ENCODE results near the gene HIBCH. TPM values are rescaled to one million over a fixed set of nuclear protein-coding genes. Genes with fewer than 3 reads are reported as not detected.
A peak's percentile ranks its signal among the peaks of the same experiment; 100 is the strongest.
"Not testable (repeated sequence)": the region's sequence is repeated elsewhere in the genome, so short reads cannot be mapped to it uniquely, and the experiment has no call there.

HIBCH gene, protein sequence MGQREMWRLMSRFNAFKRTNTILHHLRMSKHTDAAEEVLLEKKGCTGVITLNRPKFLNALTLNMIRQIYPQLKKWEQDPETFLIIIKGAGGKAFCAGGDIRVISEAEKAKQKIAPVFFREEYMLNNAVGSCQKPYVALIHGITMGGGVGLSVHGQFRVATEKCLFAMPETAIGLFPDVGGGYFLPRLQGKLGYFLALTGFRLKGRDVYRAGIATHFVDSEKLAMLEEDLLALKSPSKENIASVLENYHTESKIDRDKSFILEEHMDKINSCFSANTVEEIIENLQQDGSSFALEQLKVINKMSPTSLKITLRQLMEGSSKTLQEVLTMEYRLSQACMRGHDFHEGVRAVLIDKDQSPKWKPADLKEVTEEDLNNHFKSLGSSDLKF
- 10 to 100 TPM; 30.4 to 48.5 (median 39.4) TPM for total RNA-seq
- polyA plus RNA-seq = 25.2 TPM
- long read RNA-seq, donor 1, transcript HIBCH-201 (14 exons, 1,939 nt) = major isoform, 105 of 142 reads
- long read RNA-seq, donor 1, transcript HIBCH-202 (13 exons, 2,463 nt) = minor isoform, 6 of 142 reads
- long read RNA-seq, donor 1, partial matches to known transcripts = 3 of 142 reads
- long read RNA-seq, donor 1, other reads (novel, unspliced or antisense) = 28 of 142 reads
- long read RNA-seq, donor 2, transcript HIBCH-201 (14 exons, 1,939 nt) = major isoform, 25 of 30 reads
- long read RNA-seq, donor 2, partial matches to known transcripts = 1 of 30 reads
- long read RNA-seq, donor 2, other reads (novel, unspliced or antisense) = 3 of 30 reads
- long read RNA-seq, donor 3, transcript HIBCH-201 (14 exons, 1,939 nt) = major isoform, 203 of 304 reads
- long read RNA-seq, donor 3, transcript HIBCH-202 (13 exons, 2,463 nt) = minor isoform, 11 of 304 reads
- long read RNA-seq, donor 3, partial matches to known transcripts = 12 of 304 reads
- long read RNA-seq, donor 3, other reads (novel, unspliced or antisense) = 78 of 304 reads
- long read RNA-seq, donor 4, transcript HIBCH-201 (14 exons, 1,939 nt) = major isoform, 26 of 43 reads
- long read RNA-seq, donor 4, transcript HIBCH-202 (13 exons, 2,463 nt) = minor isoform, 6 of 43 reads
- long read RNA-seq, donor 4, partial matches to known transcripts = 0 of 43 reads
- long read RNA-seq, donor 4, other reads (novel, unspliced or antisense) = 11 of 43 reads

DNA sequence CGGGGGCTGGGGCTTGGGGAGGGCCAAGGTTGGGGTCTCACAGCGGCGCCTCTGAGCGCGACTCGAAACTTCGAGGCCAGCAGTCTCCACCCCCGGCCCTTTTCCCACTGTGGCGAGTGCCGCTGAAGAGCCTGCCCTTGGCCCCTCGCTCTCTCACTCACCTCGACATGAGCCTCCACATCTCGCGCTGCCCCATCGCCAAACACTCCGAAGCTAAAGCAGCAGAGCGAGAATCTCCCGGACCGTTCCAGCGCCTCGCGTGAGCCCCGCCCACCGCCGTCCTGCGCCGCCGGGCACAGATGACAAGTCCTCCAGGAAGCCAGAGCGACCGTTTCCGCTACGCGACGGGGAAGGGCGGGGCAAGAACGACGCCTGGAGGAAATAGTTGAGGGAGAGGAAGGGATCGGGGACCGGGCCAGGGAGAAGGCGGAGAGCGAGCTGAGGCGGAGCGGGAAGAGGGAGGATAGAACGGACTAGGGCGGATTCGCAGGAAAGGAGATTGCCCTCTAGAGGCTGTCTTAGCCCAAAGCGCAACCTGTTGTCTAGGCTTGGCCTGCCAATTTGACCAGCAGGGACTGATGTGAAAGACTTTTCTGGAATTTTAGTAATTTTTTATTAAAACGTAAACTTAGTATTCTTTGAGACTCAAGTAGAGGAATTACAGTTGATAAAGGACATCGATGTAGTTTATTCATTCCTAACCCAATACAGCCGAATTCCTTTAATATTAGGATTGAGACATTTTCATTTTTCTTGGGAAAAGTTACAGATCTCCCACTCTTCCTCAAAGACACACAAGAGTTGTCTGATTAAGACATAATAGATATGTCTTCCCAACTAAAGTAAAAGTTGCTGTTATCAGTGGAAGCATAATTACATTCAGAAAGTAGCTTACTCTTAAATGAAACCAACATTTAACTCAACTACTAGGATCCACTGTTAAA, at the start of gene HIBCH:
Gene HIBCH (minus strand): TSS at position 272 of the 944 bp plus-strand sequence. CDS start 76 bp downstream, at position 196.
- 1% methylated on average over 50 of the region's 50 CpGs for whole genome bisulfite sequencing

DNA sequence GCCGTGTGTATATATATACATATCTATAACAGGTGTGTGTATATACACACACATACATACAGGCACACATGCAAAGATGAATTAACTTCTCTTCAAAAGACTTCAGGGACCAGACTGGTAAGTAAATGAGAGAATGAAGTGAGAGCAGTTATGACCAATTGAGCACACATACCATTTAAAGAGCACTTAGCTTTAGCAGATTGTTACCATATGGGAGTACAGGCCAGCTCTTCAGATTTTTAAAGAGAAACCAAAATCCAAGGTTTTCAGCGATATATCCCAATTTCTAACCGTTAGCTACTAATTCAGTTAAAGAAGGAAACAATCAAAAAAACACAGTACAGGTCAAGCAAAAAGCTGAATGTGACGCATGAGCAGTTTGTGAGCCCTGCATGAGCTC, 47.5 kb upstream of the HIBCH start:
- H3K27ac ChIP-seq (ENCODE audit: low read length) = no peak overlapping the region
- no peaks in the 10 kb centered on the region for H3K9me3 ChIP-seq (ENCODE audit: control insufficient read depth, low read length)
- H3K4me1 ChIP-seq (ENCODE audit: control insufficient read depth, insufficient read depth, low read length) = peaks cover 2% of the 10 kb centered on the region
- H3K27me3 ChIP-seq (ENCODE audit: control insufficient read depth, insufficient read depth) = no peaks in the 10 kb centered on the region
- DNase-seq (no peak), ATAC-seq (no peak)
- H3K4me3 ChIP-seq (ENCODE audit: low read length) = no peak overlapping the region
- intact Hi-C loops (cut with DNase I) = no loop called here
- 96% methylated on average over 4 of the region's 4 CpGs for WGBS

More for the DNA sequence above, at the start of gene HIBCH:
- H3K27me3 ChIP-seq (ENCODE audit: control insufficient read depth, insufficient read depth) = no peaks in the 10 kb centered on the region
- H3K4me1 ChIP-seq (ENCODE audit: control insufficient read depth, insufficient read depth, low read length) = peaks cover 5% of the 10 kb centered on the region
- H3K4me3 ChIP-seq (ENCODE audit: low read length) = peak within 1 kb of the TSS; percentile 92
- ATAC-seq = peak; percentile 98 to 99
- intact Hi-C loops (cut with DNase I) = no loop called here
- peak within 1 kb of the TSS; percentile 80 for H3K27ac ChIP-seq (ENCODE audit: low read length)
- DNase-seq = peak; percentile 99 to 100 (median 100)
- H3K9me3 ChIP-seq (ENCODE audit: control insufficient read depth, low read length) = no peaks in the 10 kb centered on the region

DNA sequence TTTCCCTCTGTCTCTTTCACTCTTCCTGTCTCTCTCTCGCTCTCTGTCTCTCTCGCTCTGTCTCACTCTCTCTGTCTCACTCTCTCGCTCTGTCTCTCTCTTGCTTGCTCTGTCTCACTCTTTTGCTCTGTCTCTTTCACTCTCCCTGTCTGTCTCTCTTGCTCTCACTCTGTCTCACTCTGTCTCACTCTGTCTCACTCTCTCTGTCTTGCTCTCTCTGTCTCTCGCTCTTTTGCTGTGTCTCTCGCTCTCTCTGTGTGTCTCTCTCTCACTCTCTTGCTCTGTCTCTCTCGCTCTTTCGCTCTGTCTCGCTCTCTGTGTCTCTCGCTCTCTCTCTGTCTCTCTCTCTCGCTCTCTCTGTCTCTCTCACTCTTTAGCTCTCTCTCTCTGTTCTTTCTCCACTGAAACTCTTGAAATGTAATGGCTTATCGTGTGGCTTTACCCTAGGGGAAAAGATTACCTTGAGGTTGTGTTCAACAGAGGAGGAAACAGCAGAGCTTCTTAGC, 46.7 kb upstream of the HIBCH start:
- intact Hi-C loops (cut with DNase I) = no loop called here
- peaks cover 2% of the 10 kb centered on the region for H3K4me1 ChIP-seq (ENCODE audit: control insufficient read depth, insufficient read depth, low read length)
- 88% methylated on average over 11 of the region's 11 CpGs for WGBS
- no peaks in the 10 kb centered on the region for H3K9me3 ChIP-seq (ENCODE audit: control insufficient read depth, low read length)
- H3K27ac ChIP-seq (ENCODE audit: low read length) = no peak overlapping the region
- ATAC-seq = peak in 1 of 2 donors; percentile 31
- no peak for DNase-seq
- no peak overlapping the region for H3K4me3 ChIP-seq (ENCODE audit: low read length)
- H3K27me3 ChIP-seq (ENCODE audit: control insufficient read depth, insufficient read depth) = no peaks in the 10 kb centered on the region

DNA sequence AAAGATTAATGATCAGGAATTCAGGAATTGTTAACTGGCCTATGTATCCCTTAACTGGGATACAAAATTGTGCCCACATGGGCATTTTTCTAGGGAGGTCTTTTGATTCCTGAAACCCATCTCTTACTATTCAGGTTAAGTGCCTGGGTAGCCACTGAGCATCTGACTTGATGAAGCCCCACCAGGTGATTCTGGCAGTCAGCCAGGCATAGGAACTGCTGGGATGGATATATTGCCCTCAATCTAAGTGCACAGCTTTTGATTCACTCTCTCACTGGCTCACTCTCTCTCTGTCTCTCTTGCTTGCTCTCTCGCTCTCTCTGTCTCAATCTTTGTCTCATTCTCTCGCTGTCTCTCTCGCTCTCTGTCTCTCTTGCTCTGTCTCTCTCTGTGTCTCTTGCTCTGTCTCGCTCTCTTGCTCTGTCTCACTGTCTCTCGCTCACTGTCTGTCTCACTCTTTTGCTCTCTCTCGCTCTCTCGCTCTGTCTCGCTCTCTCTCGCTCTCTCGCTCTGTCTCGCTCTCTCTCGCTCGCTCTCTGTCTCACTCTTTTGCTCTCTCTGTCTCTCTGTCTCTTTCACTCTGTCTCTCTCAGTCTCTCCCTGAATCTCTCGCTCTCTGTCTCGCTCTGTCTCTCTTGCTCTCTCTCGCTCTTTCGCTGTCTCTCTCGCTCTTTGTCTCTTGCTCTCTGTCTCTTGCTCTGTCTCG, 46.0 kb upstream of the HIBCH start:
- WGBS = 92% methylated on average over 18 of the region's 19 CpGs
- DNase-seq (no peak), ATAC-seq (no peak)
- Histone ChIP-seq H3K27me3 (ENCODE audit: control insufficient read depth, insufficient read depth) (no peaks in the 10 kb centered on the region), H3K4me1 (ENCODE audit: control insufficient read depth, insufficient read depth, low read length) (peaks cover 2% of the 10 kb centered on the region), H3K4me3 (ENCODE audit: low read length) (no peak overlapping the region), H3K9me3 (ENCODE audit: control insufficient read depth, low read length) (no peaks in the 10 kb centered on the region), H3K27ac (ENCODE audit: low read length) (no peak overlapping the region)
- intact Hi-C loops (cut with DNase I) = no loop called here

DNA sequence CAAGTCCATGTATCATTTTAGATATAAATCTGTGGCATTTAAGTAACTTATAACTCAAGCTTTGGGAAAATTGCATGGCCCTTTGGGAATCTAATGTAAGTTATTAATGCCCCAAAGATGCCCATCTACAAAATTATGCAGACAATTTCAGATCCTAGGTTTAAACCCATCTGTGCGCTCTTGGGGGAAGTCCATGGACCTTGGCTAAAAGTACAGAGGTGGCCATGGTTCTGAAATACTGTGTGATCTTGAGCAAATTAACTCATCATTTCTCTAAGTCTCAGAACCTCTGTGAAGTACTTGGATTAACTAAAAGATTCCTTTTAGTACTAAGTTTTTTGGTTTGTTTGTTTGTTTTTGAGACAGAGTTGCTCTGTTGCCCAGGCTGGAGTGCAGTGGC, 43.3 kb upstream of the HIBCH start:
- WGBS = 97% methylated on average over 1 of the region's 1 CpG
- DNase-seq (no peak), ATAC-seq (no peak)
- Histone ChIP-seq H3K27ac (ENCODE audit: low read length) (no peak overlapping the region), H3K9me3 (ENCODE audit: control insufficient read depth, low read length) (no peaks in the 10 kb centered on the region), H3K27me3 (ENCODE audit: control insufficient read depth, insufficient read depth) (no peaks in the 10 kb centered on the region), H3K4me1 (ENCODE audit: control insufficient read depth, insufficient read depth, low read length) (peaks cover 5% of the 10 kb centered on the region), H3K4me3 (ENCODE audit: low read length) (no peak overlapping the region)
- intact Hi-C loops (cut with DNase I) = no loop called here

DNA sequence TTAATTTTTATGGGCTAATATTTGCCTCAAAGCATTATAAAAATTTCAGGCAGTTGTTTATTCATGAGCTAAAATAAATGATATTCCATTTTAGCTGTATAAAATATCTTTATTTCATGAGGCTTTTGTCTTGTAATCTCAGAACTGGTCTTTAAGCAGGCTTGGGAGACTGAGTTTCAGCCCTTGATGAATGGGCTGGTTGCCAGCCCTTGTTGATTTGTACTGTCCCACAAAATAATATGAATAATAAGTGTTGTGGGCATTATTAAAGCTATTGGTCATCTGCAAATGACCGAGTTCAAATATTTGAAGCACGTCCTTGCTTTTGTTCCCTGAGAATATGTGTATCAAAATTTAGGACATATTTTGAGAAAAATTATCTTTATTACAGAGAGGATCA, 41.9 kb upstream of the HIBCH start:
- H3K4me1 ChIP-seq (ENCODE audit: control insufficient read depth, insufficient read depth, low read length) = peaks cover 5% of the 10 kb centered on the region
- no peak overlapping the region for H3K27ac ChIP-seq (ENCODE audit: low read length)
- H3K4me3 ChIP-seq (ENCODE audit: low read length) = no peak overlapping the region
- ATAC-seq = no peak
- no peaks in the 10 kb centered on the region for H3K27me3 ChIP-seq (ENCODE audit: control insufficient read depth, insufficient read depth)
- H3K9me3 ChIP-seq (ENCODE audit: control insufficient read depth, low read length) = no peaks in the 10 kb centered on the region
- intact Hi-C loops (cut with DNase I) = no loop called here
- 44% methylated on average over 2 of the region's 2 CpGs for WGBS
- DNase-seq = no peak

DNA sequence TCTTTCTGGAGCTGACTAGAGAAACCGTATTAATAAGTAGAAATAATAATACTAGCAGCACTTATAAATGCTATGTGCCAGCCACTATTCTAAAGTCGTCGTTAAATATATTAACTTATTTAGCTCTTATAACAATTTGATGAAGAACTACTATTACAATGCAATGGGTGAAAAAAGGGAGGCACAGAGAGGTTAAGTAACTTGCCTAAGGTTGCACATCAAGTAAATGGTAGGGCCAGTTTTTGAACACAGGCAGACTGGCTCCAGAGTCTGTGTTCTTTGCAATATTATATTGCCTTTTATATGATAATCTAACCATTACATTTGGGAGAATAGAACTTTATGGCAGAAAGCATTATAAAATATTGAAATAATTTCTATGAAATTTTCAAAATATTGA, 41.3 kb upstream of the HIBCH start:
- intact Hi-C loops (cut with DNase I) = no loop called here
- no peaks in the 10 kb centered on the region for H3K9me3 ChIP-seq (ENCODE audit: control insufficient read depth, low read length)
- DNase-seq (no peak), ATAC-seq (no peak)
- no peak overlapping the region for H3K27ac ChIP-seq (ENCODE audit: low read length)
- peaks cover 8% of the 10 kb centered on the region for H3K4me1 ChIP-seq (ENCODE audit: control insufficient read depth, insufficient read depth, low read length)
- no peaks in the 10 kb centered on the region for H3K27me3 ChIP-seq (ENCODE audit: control insufficient read depth, insufficient read depth)
- WGBS = 85% methylated on average over 3 of the region's 3 CpGs
- H3K4me3 ChIP-seq (ENCODE audit: low read length) = no peak overlapping the region

DNA sequence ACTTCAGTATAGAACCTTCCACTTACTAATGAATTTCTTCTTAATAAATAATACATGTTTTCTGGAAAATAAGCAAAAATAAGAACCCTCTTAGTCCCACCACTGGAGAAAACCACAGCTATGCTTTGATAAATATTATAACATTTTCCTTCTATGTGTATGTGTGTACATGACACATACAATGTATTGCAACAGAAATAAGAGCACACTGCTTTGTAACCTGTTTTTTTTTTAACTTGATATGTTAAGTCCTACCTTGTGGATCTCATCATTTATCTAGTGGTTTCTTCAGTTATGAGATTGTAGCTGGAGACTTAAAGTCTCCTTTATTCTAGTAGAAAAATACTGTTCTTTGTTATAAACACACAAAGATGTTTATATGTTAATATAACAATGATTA, 40.9 kb upstream of the HIBCH start:
- Histone ChIP-seq H3K4me1 (ENCODE audit: control insufficient read depth, insufficient read depth, low read length) (peaks cover 9% of the 10 kb centered on the region), H3K9me3 (ENCODE audit: control insufficient read depth, low read length) (no peaks in the 10 kb centered on the region), H3K27me3 (ENCODE audit: control insufficient read depth, insufficient read depth) (no peaks in the 10 kb centered on the region), H3K27ac (ENCODE audit: low read length) (no peak overlapping the region), H3K4me3 (ENCODE audit: low read length) (no peak overlapping the region)
- no peak for ATAC-seq
- DNase-seq = no peak
- intact Hi-C loops (cut with DNase I) = no loop called here

DNA sequence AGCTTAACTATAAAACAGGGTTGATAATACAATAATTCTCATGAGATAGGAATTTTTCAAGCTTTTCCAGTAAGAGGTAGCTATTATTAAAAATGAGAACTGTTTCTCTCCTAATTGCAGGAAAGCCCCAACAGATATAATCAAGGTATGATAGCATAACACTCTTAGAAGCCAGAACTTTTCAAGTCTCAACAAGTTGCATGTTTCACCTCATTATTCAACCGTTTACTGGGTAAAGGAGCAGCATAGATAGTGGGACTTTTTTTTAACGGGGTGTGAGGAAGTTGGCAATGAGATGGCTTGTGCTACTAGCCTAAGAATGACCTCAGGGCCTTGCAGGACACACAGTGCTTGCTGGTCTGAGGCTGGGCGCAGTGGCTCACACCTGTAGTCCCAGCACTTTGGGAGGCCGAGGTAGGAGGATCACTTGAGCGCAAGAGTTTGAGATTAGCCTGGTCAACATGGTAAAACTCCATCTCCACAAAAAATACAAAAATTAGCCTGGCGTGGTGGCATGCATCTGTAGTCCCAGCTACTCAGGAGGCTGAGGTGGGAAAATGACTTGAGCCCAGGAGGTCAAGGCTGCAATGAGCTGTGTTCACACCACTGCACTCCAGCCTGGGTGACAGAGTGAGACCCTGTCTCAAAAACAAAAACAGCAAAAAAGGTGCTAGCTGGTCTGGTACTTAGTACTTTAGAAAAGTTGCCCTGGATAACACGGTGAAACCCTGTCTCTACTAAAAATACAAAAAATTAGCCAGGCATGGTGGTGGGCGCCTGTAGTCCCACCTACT, 39.2 kb upstream of the HIBCH start:
- peak in 1 of 2 donors; percentile 36 for ATAC-seq
- H3K4me3 ChIP-seq (ENCODE audit: low read length); H3K27me3 ChIP-seq (ENCODE audit: control insufficient read depth, insufficient read depth); H3K4me1 ChIP-seq (ENCODE audit: control insufficient read depth, insufficient read depth, low read length); DNase-seq; H3K9me3 ChIP-seq (ENCODE audit: control insufficient read depth, low read length); H3K27ac ChIP-seq (ENCODE audit: low read length); intact Hi-C loops (cut with DNase I): not testable (repeated sequence)
- WGBS = 76% methylated on average over 8 of the region's 8 CpGs

All from right cardiac atrium (tissue), 5 donors.